Pons (tissue), 1 donor: ENCODE measurements around the gene NUDT14.

Experiments used
- DNase-seq: peaks from one replicate; pipeline ENCODE4 v3.0.0-alpha.2; 2016; ENCODE audit warnings: low spot score

Gene NUDT14

DNA sequence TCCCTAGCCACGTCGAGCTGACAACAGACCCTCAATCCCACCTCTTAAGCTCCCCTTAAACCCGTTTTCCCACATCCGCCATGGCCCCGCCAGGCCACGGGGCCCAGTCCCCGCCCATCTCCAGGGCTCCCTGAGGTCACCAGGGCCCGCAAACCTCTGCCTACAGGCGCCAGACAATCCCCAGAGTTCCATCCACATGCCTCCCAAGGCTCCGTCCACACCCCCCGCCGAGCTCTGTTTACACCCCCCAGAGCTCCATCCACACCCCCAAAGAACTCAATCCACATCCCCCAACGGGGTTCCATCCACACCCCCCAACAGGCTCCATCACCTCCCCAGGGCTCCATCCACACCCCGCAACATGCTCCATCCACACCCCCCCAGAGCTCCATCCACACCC lies 21.8 kb downstream of the NUDT14 start:
- DNase-seq, result no peak

DNA sequence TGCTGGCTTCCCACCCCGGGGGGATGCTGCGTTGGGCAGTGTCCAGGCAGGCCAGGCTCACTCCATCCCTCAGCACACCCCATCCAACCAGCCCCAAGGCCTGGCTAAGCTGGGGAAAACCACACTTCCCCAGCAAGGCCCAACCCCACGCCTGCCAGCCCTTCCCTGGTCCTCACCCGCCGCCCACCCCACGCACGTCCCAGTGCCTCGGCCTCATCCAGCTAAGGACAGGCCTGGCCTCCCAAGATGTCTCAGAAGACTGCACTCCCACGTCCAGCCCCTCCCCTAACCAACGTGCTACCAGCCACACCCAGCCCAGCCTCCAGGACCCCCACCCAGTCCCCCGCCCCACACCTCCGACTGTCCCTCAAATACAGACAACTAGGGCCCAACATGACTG lies 22.3 kb downstream of the NUDT14 start:
- no peak for DNase-seq

DNA sequence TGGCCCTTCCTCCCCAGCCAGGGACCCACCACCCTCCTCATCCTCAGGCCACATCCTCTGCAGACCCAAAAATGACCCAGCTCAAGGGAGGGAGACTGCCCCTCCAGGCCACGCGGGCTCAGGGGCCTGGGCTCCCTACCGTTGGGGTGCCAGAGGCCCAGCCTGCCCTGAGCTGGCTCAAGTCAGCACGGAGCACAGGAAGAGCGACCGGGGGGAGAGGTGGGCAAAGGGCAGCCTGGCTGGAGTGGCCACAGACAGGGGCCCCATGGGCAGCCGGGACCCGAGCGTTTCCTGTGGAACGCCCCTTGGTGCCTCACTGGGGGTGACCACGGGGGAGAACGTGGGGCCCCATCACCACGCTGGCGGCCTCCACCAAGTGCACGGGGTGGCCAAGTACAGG lies 23.2 kb downstream of the NUDT14 start:
- no peak for DNase-seq

DNA sequence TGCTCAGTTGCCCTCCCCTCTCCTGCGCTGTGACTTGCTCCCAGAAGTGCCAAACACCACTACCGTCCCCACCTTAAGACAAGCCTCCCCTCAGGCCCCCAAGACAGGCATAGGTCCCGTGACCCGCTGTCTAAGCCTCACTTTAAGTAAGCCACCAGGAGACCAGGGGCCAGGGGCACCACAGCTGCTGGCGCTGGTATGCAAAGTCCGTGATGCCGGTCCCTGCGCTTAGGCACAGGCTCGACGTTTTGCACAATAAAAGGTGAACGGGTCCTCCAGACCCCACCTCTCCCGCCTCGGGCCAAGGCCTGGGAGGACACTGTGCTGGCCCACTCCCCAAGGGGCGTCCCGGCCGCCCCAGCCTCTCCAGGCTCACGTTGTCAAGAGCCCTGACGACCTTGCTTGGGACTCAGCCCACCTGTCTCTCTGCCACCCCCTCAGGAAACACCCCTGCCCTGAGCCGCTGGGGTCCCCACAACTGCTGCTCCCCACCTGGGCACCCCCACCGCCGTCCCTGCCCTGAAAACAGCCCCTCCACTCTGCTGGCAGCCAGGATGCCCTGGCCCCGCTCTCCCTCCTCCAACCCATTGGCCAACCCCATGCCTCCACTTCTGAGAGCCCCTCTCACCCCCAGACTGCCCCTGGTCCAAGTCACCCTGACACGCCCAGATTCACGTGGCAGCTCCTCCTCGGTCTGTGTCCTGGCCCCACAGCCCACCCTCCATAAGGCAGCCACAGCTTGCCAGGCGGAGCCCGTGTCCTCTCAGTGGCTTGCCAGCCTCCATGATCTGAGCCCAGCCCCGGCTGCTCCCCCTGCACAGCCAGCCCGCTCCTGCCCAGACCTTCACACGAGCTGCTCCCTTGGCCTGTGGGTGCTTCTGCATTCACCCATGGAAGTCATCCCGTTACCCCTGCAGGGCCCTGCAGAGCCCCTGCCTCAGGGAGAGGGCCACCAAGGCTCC lies 24.4 kb downstream of the NUDT14 start:
- no peak for DNase-seq

DNA sequence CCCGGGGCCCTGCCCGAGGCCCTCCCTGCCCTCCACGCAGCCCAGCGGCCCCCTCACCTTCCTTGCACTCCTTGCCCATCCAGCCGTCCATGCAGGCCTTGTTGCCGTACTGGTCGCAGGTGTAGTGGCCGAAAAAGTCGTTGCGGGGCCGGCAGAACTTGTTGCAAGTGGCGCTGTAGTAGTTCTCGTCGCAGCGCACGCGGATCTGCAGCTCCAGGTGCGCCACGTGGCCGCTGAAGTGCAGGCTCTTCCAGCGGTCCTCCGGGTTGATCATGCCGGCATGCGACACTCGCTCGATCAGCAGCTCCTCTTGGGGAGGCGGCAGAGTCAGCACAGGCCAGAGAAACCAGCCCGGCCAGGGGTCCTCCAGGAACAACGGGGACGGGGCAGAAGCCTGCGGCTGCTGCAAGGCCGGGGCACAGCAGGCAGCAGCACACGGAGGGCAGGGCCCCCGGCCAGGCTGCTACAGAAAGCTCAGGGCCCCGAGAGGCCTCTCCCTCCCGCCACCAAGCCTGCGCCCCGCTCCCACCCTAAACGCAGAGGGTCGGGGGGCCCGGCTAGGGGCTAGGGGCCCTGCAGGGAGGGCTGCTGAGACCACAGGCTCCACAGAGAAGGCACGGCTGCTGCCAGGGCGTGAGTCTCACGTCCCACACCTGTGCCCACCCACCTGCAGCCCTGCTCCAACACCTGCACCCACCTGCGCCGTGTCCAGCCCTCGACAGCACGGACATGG lies 25.3 kb downstream of the NUDT14 start:
- DNase-seq, result no peak

DNA sequence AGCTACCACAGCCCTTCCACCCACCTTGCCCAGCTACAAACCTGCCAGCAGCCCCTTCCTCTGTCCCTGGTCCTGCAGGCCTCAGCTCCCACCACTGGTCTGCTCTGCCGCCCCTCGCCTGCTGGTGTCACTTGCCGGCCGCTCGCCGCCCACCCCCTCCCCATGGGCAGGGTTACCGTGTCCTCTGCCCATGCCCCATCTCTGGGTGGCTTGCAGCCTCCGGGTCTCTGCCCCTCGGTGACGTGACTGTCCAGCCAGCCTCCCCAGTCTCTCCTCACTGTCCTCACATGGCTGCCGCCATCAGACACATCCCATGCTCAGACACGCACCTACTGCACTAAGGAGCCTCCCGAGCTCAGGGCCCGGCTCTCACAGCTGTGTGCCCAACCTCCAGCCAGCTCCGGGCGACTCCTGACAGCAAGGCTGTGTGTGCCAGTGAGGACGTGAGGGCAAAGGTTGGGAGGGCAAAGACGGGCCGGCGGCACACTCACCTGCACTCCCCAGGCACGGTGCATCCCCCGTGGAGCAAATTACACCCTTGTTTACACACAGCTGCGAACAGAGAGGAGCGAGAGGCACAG lies 26.0 kb downstream of the NUDT14 start:
- no peak for DNase-seq

DNA sequence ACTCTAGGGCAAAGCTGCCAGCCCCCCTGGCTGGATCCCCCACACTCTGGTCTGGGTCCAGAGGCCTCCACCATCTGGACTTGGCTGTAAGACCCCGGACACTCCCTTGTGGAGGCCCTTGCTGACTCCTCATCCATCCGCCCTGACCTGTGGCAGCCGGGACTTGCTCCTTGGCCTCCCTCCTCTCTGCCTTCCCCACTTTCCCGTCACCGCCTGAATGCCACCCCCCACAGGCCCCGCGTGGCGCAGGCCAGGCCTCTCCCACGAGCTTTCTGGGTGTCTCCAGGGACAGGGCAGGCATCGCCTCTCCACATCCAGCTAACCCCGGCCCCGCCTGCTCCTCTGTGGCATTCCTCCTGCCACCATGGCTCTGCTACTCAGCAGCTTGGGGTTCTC lies 26.6 kb downstream of the NUDT14 start:
- DNase-seq, result no peak

DNA sequence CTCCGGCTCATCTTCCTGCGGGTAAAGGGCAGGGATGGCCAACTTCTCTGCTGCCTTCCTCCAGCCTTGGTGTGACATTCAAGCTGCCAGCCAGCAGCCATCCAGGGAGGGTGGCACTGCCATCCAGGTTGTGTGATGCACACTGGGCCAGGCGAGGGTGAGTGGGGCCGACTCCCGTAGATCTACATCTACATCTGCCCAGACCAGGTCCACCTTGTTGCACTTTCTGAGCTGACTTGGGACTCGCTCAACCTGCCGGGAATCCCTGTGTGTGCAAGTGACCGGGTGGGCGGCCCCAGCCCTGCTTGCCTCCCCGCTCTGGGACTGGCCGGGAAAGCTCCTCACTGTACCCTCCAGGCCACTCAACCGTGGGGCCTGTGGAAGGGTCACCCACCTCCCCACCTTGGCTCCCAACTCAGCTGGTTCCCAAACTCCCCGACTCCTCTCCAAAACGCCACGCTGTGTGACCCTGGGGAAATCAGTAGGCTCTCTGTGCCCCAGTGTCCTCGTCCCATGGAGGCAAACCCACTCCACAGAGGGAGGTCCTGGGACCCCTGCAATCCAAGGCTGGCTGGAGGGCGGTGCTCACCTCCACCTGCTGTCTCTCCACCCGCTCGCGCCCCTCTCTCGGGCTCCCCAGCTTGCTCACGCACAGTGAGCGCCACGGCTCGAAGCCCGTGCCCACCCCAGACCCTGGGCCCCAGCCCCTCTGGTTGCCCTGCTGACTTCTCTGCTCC lies 27.2 kb downstream of the NUDT14 start:
- DNase-seq, result no peak

DNA sequence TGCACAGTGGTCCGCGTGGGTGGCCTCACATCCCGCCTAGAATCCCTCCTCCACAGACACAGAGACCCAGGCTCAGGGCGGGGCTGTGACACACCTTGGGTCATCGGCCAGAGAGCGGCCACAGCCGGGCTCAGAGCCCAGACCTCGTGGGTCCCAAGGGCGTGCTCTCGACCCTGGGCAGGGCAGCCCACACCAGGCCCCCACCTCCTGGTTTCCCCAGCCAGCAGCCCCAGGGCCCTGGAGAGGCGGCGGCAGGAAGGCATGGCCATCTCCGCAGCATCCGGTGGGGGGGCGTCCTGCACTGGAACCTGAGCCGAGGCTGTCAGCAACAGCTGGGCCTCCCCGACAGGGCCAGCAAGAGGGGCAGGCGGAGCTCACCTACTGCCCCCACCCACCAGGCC lies 27.8 kb downstream of the NUDT14 start:
- no peak for DNase-seq

DNA sequence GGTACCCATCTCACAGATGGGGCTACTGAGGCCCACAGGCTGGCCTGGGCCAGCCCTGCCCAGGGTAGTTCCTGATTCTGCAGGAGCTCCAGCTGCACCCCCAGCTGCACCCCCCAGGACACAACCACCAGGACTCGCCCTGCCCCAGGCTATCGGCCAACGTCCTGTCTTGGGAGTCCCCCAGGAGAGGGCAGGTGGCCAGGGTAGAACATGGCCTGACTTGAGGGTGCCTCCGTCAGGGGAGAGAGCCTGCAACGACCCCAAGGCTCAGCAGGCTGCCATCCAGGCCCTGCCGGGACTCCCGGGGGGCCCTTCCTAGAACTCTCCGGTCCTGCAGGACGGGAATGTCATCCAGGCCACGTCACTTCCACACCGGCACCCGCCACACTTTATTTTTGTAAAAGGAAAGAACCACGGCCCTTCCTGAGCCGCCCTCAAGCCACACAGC lies 28.3 kb downstream of the NUDT14 start:
- no peak for DNase-seq

DNA sequence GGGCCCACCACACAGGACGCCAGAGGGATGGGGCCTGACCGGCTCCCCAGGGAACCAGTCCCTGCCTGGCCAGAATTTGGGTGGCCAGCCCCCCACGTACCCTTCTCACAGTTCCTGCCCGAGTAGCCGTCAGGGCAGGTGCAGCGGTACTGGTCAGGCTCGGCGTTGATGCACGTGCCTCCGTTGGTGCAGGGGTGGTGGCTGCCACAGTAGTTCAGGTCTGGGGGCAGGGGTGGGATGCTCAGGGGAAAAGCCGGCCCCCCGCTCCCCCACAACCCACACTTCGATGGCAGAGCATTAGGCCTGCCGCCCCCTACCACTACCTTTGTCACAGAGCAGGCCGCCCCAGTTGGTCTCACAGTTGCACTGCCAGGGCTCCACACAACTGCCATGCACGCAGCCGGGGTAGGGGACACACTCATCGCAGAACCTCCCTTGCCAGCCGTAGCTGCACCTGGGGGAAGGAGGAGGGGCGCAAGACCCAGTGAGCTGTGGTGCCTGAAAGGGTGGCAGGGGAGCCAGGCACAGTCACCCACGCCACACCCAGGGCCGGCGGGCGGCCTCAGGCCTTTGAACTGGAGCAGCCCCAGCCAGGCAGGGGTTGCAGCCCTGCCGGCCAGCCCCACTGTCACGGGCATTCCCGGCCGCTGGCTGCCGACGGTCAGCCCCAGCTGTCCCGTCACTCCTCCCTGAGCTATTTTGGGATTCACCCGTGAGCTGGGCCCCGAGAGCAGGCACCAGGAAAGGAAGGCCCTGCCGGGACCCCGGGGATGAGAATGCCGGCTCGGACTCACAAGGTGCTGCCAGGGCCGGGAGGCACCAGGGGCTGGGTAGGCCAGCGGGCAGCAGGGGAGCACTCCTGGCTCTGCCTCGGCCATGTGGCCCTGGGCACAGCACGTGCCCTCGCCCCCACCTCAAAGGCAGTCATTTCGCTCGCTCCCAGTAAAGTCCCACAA lies 29.0 kb downstream of the NUDT14 start:
- DNase-seq, result no peak

DNA sequence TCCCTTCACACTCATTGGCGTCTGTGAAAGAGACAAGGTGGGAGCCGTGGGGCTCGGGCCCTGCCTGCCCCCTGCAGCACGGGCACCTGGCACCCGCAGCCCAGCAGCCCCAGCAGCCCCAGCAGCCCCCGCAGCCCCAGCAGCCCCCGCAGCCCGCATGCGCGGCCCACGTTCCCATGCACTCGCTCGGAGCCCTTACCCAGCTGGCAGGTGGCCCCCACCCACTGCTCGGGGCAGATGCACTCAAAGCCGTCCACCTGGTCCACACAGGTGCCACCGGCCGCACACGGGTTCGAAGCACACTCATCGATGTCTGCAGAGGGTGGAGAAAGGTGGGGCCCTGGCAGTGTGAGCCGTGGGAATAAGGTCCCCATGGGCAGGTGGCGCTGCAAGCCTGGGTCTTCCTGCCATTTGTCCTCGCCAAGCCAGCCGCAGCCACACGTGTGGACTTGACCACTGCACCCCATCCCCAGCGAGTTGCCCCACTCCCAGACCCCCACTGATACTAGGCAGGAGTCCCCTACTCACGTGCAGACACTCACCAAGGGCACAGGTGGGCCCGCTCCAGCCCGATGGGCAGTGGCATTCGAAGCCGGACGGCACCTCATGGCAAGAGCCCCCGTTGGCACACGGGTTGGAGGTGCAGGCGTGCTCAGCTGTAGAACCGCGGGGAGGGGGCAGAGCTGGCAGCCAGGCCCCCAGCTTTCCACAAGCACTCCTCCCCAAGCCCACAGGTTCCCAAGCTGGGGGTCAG lies 29.9 kb downstream of the NUDT14 start:
- DNase-seq, result no peak

DNA sequence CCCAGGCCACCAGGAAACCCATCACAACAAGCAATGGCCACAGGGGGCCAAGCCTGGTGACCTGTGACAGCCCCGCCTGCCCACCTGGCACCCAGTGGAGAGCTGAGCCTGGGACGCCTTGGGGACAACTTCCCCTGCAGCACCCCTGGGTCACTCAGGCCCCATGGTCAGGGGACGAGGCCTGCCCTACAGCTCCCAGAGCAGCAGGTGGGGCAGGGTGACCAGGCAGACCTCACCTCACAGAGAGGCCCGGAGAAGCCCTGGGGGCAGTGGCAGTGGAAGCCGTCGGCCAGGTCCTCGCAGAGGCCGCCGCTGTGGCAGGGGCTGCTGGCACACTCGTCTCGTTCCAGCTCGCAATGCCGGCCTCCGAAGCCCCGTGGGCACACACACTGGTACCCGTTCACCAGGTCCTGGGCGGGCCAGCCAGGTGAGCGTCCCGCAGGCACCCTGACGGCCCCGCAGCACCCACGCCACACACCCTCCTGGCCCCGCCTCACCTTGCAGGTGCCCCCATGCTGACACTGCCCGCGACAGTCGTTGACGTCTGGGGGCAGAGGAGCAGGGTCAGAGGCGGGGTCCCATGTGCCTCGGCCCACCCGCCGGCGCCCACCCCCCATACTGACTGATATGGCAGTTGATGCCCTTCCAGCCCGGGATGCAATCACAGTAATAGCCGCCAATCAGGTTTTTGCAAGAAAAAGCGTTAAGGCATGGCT lies 30.6 kb downstream of the NUDT14 start:
- DNase-seq, result no peak

DNA sequence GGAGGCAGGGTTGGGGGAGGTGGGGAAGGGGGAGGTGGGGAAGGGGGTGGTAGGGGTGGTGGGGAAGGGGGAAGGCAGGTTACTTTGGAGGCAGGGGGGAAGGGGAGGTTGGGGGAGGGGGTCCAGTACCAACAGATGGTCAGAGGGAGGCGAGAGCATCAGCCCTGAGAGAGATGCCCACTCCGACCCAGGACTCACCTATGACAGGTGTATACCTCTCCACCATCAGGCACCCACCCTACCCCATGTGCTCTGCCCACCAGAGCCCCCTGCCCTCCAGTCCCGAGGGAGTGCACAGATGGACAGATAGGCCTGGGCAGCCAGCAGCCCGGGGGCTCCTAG lies 31.1 kb downstream of the NUDT14 start:
- no peak for DNase-seq

DNA sequence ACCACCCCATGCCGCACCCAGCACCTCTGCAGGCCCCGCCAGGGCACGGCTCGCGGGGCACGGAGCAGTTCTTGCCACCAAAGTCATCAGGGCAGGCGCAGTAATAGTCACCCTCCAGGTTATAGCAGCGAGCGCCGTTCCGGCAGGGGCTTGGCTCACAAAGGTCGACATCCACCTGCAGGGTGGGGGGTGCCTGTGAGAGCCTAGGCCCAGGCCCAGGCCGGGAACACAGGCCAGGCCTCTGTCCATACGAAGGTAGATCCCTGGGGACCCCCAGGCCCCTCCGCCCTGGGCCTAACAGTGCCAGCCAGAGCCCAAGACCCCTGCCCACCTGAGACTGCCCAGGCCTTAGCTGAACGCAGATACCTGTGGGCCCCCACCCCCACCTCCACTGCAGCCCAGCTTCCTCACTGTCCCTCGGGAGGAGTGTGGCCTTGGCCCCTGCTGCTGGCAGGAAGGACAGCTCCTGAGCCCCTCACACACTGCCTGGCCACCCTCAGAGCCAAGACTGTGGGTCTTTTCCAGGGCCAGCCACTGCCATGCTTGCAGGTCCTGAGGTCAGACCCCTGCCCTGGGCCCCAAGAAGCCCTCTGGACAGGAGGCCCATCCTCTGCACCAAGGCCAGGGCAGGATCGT lies 31.8 kb downstream of the NUDT14 start:
- no peak for DNase-seq

DNA sequence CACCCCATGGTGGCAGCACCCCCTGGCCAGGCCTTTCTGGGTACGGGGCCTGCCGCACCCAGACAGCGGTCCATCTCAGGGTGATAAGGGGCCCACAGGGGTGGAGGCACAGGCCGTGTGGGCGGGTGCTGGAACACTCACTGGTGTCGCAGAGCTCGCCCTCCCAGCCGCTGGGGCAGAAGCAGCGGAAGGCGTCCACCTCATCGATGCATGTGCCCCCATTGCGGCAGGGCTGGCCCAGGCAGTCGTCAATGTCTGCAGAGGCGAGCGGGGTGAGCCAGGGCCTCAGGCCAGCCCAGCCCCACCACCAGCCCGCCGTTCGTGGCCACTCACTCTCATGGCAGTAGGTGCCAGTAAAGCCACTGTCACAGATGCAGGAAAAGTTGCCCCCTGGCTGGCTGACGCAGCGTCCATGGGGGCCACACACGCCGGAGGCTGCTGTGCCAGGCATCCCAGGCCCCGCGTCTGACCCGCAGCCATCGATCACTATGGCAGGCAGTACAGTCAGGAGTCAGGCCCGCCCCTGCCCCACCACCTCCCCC lies 32.4 kb downstream of the NUDT14 start:
- DNase-seq, result no peak

DNA sequence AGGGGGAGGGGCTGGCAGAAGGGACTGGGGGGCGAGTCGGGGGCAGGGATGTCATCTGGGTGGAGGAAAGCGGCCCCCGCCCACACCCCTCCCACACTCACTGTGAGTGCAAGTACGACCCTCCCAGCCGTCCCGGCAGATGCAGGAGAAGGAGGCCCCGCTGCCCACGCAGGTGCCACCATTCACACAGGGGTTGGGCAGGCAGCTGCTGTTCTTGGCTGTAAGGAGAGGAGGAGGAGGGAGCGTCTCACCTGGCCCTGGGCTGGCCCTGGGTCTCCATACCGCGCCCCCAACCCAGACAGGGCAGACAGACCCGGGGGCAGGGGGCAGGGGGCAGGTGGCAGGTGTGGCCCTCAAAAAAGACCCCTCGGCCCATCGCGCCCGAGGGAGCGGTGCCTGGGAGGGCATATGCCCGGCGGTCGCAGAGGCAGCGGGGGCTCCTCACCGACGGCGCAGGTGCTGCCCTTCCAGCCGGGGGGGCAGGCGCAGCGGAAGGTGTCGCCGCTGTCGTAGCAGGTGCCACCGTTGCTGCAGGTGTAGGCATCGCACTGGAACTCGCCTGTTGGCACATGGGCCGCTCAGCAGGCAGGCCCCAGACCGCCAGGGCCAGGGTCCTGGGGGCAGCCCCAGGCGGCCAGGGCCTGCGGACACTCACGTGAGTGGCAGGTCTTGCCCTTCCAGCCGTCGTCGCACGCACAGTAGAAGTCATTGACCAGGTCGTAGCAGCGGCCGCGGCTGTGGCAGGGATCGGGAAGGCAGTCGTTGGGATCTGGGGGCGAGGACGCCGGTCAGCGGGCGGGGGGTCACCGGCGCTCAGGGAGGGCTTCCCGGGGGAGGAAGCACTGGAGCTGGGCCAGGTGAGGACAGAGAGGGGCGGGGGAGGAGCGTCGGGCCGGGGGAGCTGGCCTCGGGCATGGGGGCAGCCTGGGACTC lies 33.2 kb downstream of the NUDT14 start:
- DNase-seq, result no peak
